ENCODE data around the gene FAM47E. TPM values are rescaled to one million over a fixed set of nuclear protein-coding genes. Genes with fewer than 3 reads are reported as not detected.

The FAM47E gene
- total RNA-seq, 1 experiment from 2014 or later: 0.72 TPM

- DNase-seq (ENCODE audit: low read depth, low spot score): no peak
- POLR2A ChIA-PET: no interaction called here
- CTCF ChIA-PET: no interaction called here
- intact Hi-C loops (cut with micrococcal nuclease; ENCODE audit: unreplicated experiment) (no loop called here), in situ Hi-C loops (cut with HindIII; ENCODE audit: low pct_unique_long_range_greater_than_20kb, low sequenced_read_pairs) (no loop called here)
- ATAC-seq: no peak
- BruUV-seq (replicated peaks): no TSS peak
- H3K9me3 ChIP-seq (ENCODE audit: control insufficient read depth, insufficient read depth, low read depth, low read length): no peaks in the 10 kb centered on the region
- no peaks in the 10 kb centered on the region for H3K36me3 ChIP-seq (ENCODE audit: control insufficient read depth, insufficient read depth, low read length)
- no peak for TF ChIP-seq REST (IDR thresholded peaks at IDR 0.05; ENCODE audit: insufficient read depth in 1 of 2, low read depth in 2 of 2, low read length in 1 of 2)
- TF ChIP-seq SIN3A (IDR thresholded peaks at IDR 0.05; ENCODE audit: borderline replicate concordance, insufficient read depth, low read depth, low read length): no peak
- TF ChIP-seq TCF7L2 (IDR thresholded peaks at IDR 0.05; ENCODE audit: low read depth, low read length): no peak
- TF ChIP-seq POLR2AphosphoS5 (IDR thresholded peaks at IDR 0.05; ENCODE audit: low read depth, low read length): no peak
- TF ChIP-seq CTCF (IDR thresholded peaks at IDR 0.05): no peak
- peaks cover 38% of the 10 kb centered on the region for H3K4me1 ChIP-seq (ENCODE audit: control insufficient read depth, insufficient read depth, low read length)
- H3K27ac ChIP-seq (ENCODE audit: low read length): no peak overlapping the region
- H3K4me3 ChIP-seq (ENCODE audit: low read depth in 2 of 2, low read length in 2 of 2): no peak overlapping the region
- H3K27me3 ChIP-seq (ENCODE audit: control insufficient read depth, insufficient read depth, low read length): no peaks in the 10 kb centered on the region
These were observed 41.1 kb upstream of the FAM47E start for GRCh38 chr4:76210452-76210851.

GRCh38 chr4:76211769-76212708, 39.5 kb upstream of the FAM47E start:
- Histone ChIP-seq H3K4me3 (ENCODE audit: low read depth in 2 of 2, low read length in 2 of 2) (peak overlapping the region; percentile 63 to 86), H3K27me3 (ENCODE audit: control insufficient read depth, insufficient read depth, low read length) (no peaks in the 10 kb centered on the region), H3K9me3 (ENCODE audit: control insufficient read depth, insufficient read depth, low read depth, low read length) (no peaks in the 10 kb centered on the region), H3K27ac (ENCODE audit: low read length) (peak overlapping the region; percentile 79), H3K36me3 (ENCODE audit: control insufficient read depth, insufficient read depth, low read length) (no peaks in the 10 kb centered on the region), H3K4me1 (ENCODE audit: control insufficient read depth, insufficient read depth, low read length) (peaks cover 38% of the 10 kb centered on the region)
- no TSS peak for BruUV-seq (replicated peaks)
- ChIA-PET CTCF (no interaction called here), POLR2A (no interaction called here)
- no peak for TF ChIP-seq TCF7L2 (IDR thresholded peaks at IDR 0.05; ENCODE audit: low read depth, low read length)
- TF ChIP-seq CTCF (IDR thresholded peaks at IDR 0.05): no peak
- TF ChIP-seq POLR2AphosphoS5 (IDR thresholded peaks at IDR 0.05; ENCODE audit: low read depth, low read length): no peak
- no peak for TF ChIP-seq REST (IDR thresholded peaks at IDR 0.05; ENCODE audit: insufficient read depth in 1 of 2, low read depth in 2 of 2, low read length in 1 of 2)
- DNase-seq (ENCODE audit: low read depth, low spot score) (no peak), ATAC-seq (no peak)
- in situ Hi-C loops (cut with HindIII; ENCODE audit: low pct_unique_long_range_greater_than_20kb, low sequenced_read_pairs) (no loop called here), intact Hi-C loops (cut with micrococcal nuclease; ENCODE audit: unreplicated experiment) (no loop called here)

Measured in Panc1 (cell line).